Neutrophil (primary cell): Measurements from ENCODE around the gene MYDGF.

Source experiments
- H3K27ac ChIP-seq: fragments of 200-600 bp; sonication (generic); 2 replicates; pipeline ENCODE4 v1.5.1; 2016; ENCODE audit warnings: mild to moderate bottlenecking, moderate library complexity
- H3K27me3 ChIP-seq: fragments of 200-600 bp; sonication (generic); 2 replicates; pipeline ENCODE4 v1.6.0; 2016; ENCODE audit warnings: mild to moderate bottlenecking
- H3K36me3 ChIP-seq: fragments of 200-600 bp; sonication (generic); 2 replicates; pipeline ENCODE4 v1.5.1; 2017
- H3K4me1 ChIP-seq, 2 experiments: fragments of 200-600 bp in 1 of 2; sonication (generic) in 1 of 2; 1 replicate in 1 of 2; 2 replicates in 1 of 2; pipeline versions ENCODE4 v1.5.1 to v1.6.1; 2013 to 2016; ENCODE audit warnings: low read depth in 1 of 2, low read length in 1 of 2, mild to moderate bottlenecking in 1 of 2, moderate library complexity in 1 of 2; ENCODE audit not compliant: control insufficient read depth in 1 of 2, insufficient read depth in 1 of 2
- H3K4me3 ChIP-seq, 2 experiments: fragments of 200-600 bp in 1 of 2; sonication (generic) in 1 of 2; 1 replicate in 1 of 2; 2 replicates in 1 of 2; pipeline ENCODE4 v1.5.1; 2013 to 2016; ENCODE audit warnings: low read depth in 1 of 2, low read length in 1 of 2, mild to moderate bottlenecking in 1 of 2, moderate library complexity in 1 of 2
- H3K9me3 ChIP-seq: fragments of 200-600 bp; sonication (generic); 2 replicates; pipeline ENCODE4 v1.5.1; 2016
- TF ChIP-seq, protein P1 (sequence below): fragments of 200-600 bp; sonication (generic); IDR thresholded peaks from 2 replicates; pipeline ENCODE4 v1.5.1; 2016; ENCODE audit warnings: antibody characterized with exemption

Gene MYDGF

DNA sequence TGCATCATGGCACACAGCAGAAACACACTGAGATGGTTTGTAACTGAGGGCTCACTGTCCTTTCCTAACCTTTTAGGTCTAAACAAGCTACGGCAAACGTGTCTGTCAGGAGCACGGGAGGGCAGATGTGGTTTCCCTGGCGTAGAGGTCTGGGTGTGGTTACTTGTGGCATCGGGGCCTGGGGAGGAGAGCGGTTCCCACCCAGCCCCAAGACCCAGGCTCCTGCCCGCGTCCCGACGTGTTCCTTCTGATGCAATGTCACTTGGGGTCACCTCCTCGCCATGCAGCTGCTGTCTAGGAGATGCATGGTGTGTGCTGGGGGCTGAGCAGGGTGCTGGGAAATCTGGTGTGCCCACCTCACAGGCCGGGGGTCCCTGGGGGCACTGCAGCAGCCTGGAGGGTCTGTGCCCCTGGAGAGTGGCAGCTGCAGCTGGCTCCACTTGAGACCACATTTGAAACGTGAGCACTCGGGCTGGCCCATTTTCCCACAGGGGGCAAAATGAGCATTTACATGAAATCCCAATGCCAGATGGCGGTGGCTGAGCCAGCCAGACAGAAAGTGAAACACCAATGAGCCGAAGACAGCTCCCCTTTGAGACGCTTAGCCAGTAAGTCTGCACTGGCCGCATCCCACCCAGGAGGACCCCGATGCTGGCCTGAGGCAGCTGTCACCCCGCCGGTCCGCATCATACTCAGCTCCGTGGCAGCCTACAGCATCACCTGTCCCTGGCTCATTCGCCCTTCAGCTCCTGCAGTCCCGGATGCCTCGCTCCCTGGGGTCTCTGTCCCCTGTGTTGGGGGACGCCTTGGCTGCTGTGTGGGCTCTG, 22.3 kb upstream of the MYDGF start:
- no peaks in the 10 kb centered on the region for H3K9me3 ChIP-seq
- H3K4me3 ChIP-seq: no peak overlapping the region
- TF ChIP-seq, protein P1, sequence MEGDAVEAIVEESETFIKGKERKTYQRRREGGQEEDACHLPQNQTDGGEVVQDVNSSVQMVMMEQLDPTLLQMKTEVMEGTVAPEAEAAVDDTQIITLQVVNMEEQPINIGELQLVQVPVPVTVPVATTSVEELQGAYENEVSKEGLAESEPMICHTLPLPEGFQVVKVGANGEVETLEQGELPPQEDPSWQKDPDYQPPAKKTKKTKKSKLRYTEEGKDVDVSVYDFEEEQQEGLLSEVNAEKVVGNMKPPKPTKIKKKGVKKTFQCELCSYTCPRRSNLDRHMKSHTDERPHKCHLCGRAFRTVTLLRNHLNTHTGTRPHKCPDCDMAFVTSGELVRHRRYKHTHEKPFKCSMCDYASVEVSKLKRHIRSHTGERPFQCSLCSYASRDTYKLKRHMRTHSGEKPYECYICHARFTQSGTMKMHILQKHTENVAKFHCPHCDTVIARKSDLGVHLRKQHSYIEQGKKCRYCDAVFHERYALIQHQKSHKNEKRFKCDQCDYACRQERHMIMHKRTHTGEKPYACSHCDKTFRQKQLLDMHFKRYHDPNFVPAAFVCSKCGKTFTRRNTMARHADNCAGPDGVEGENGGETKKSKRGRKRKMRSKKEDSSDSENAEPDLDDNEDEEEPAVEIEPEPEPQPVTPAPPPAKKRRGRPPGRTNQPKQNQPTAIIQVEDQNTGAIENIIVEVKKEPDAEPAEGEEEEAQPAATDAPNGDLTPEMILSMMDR: no peak
- no peaks in the 10 kb centered on the region for H3K4me1 ChIP-seq
- H3K36me3 ChIP-seq: peaks cover 95% of the 10 kb centered on the region
- no peaks in the 10 kb centered on the region for H3K27me3 ChIP-seq
- H3K27ac ChIP-seq: no peak overlapping the region

DNA sequence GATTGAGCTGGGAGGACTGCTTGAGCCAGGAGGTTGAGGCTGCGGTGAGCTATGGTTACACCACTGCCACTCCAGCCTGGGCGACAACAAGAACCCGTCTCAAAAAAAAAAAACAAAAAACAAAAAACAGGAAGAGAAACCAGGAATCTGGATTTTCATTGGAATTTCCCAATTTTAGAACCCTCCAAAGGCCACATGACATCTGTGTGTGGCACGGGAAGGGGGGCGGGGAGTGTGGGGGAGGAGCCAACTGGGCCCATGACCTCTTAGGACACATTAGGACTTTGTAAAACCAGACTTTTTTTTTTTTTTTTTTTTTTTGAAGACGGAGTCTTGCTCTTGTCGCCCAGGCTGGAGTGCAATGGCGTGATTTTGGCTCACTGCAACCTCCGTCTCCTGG, 21.2 kb upstream of the MYDGF start:
- TF ChIP-seq, protein P1: no peak
- Histone ChIP-seq H3K27ac (no peak overlapping the region), H3K4me3 (no peak overlapping the region), H3K27me3 (no peaks in the 10 kb centered on the region), H3K4me1 (no peaks in the 10 kb centered on the region), H3K36me3 (peaks cover 95% of the 10 kb centered on the region), H3K9me3 (no peaks in the 10 kb centered on the region)

DNA sequence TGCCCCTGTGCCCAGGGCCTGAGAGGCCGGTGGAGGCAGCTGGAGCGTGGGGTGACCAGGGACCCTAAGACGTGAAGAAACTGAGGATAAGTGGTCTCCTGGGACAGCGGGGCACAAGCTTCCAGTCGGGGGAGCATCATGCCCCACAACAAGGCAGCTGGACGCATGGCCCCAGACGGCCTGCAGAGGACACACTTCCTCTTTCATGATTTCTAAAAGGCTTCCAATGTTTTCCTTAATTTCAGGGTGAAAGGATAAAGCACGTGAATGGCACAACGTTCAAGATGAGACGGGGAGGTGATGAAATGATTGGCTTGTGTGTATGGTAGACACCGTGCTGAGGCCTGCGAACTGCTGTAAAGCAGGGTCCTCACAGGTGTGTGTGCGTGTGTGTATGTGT, 20.2 kb upstream of the MYDGF start:
- H3K36me3 ChIP-seq: peaks cover 96% of the 10 kb centered on the region
- no peaks in the 10 kb centered on the region for H3K4me1 ChIP-seq
- TF ChIP-seq, protein P1: no peak
- H3K9me3 ChIP-seq: no peaks in the 10 kb centered on the region
- H3K27me3 ChIP-seq: no peaks in the 10 kb centered on the region
- H3K4me3 ChIP-seq: no peak overlapping the region
- H3K27ac ChIP-seq: no peak overlapping the region

DNA sequence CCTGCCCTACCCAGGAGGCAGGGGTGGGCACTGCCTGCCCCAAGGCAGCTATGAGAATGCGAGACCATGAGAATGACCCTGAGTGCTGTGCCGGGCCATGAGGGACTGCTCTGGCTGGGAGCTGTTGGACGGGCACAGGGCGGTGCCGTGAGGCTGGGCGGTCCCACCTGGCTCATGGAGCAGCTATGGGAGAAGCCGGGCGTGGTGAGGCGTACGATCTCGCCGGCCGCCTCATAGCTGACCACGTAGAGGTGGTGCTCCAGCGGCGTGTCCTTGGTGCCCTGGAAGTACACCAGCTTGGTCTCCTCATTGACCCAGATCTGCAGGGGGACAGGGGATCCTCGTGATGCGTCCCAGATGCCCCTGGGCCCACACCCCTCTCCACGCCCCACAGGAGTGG, 19.3 kb upstream of the MYDGF start:
- H3K27ac ChIP-seq: no peak overlapping the region
- TF ChIP-seq, protein P1: no peak
- H3K4me3 ChIP-seq: no peak overlapping the region
- no peaks in the 10 kb centered on the region for H3K27me3 ChIP-seq
- H3K9me3 ChIP-seq: no peaks in the 10 kb centered on the region
- H3K4me1 ChIP-seq: no peaks in the 10 kb centered on the region
- H3K36me3 ChIP-seq: peaks cover 96% of the 10 kb centered on the region

DNA sequence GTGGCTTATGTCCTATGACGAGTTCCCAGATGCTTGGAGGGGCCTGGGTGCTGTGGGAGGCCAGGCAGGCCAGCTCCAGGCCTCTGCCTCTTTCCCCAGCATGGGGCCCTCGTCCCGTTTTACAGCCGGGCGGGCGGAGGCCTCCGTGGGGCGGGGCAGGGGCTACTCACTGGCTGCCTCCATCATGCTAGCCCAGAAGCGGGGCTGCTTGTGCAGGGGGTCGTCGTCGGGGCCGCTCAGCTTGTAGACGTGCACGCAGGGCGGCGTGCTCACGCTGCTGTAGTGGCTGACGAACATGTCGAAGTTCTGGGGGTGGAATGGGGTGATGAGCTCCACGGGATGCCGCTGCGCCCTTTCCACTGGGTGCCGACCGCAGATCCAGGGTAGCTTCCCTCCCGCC, 18.4 kb upstream of the MYDGF start:
- Histone ChIP-seq H3K27ac (no peak overlapping the region), H3K36me3 (peaks cover 96% of the 10 kb centered on the region), H3K4me3 (no peak overlapping the region), H3K4me1 (no peaks in the 10 kb centered on the region), H3K27me3 (no peaks in the 10 kb centered on the region), H3K9me3 (no peaks in the 10 kb centered on the region)
- TF ChIP-seq, protein P1: no peak
